GM10847 (cell line): Measurements from ENCODE around the gene IRAG1.

Experiments used
- POLR2A ChIP-seq: IDR thresholded peaks from 2 replicates; pipeline ENCODE4 v1.6.1; 2011; ENCODE audit not compliant: insufficient read length; ENCODE audit errors: extremely low read depth

Gene IRAG1, protein sequence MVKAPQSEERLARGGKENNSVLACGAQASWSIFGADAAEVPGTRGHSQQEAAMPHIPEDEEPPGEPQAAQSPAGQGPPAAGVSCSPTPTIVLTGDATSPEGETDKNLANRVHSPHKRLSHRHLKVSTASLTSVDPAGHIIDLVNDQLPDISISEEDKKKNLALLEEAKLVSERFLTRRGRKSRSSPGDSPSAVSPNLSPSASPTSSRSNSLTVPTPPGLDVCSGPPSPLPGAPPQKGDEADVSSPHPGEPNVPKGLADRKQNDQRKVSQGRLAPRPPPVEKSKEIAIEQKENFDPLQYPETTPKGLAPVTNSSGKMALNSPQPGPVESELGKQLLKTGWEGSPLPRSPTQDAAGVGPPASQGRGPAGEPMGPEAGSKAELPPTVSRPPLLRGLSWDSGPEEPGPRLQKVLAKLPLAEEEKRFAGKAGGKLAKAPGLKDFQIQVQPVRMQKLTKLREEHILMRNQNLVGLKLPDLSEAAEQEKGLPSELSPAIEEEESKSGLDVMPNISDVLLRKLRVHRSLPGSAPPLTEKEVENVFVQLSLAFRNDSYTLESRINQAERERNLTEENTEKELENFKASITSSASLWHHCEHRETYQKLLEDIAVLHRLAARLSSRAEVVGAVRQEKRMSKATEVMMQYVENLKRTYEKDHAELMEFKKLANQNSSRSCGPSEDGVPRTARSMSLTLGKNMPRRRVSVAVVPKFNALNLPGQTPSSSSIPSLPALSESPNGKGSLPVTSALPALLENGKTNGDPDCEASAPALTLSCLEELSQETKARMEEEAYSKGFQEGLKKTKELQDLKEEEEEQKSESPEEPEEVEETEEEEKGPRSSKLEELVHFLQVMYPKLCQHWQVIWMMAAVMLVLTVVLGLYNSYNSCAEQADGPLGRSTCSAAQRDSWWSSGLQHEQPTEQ

GRCh38 chr11:10693509-10694081, at the start of gene IRAG1:
Gene IRAG1, minus strand, starts transcription at chr11:10693755. Its CDS starts 153 bp downstream, at chr11:10693602.
- TF ChIP-seq POLR2A: no peak

DNA sequence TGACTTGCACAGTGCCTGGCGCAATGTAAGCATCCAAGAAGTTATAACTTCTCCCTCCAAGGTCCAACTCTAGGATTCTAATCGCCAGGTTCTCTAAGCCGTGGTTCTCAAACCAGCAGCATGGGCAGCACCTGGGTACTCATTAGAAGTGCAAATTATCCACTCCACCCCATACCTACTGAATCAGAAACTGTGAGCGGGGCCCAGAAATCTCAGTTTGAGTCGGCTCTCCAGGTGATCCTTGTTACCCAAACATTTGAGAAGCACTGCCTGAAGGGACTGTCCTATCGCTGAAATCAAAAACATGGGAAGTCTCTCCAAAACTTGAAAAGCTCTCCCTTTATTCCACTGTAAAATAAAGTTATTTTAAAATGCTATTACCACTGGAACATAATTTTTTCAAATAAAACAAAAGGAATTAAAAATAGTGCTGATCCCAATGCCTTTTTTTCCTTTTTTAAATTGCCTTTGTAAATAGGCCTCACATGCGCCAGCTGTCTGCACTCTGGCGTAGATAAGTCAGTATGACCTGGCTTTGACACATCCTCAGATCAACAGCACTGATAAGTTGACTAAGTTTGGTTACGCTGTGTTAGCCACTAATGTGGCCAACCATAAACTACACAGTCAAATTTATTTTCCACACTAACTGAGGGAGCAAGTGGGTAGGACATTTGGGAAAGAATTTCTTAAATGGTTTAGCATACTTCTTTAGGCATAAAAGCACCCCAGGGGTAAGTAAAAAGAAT, 49.1 kb upstream of the IRAG1 start:
- no peak for TF ChIP-seq POLR2A

DNA sequence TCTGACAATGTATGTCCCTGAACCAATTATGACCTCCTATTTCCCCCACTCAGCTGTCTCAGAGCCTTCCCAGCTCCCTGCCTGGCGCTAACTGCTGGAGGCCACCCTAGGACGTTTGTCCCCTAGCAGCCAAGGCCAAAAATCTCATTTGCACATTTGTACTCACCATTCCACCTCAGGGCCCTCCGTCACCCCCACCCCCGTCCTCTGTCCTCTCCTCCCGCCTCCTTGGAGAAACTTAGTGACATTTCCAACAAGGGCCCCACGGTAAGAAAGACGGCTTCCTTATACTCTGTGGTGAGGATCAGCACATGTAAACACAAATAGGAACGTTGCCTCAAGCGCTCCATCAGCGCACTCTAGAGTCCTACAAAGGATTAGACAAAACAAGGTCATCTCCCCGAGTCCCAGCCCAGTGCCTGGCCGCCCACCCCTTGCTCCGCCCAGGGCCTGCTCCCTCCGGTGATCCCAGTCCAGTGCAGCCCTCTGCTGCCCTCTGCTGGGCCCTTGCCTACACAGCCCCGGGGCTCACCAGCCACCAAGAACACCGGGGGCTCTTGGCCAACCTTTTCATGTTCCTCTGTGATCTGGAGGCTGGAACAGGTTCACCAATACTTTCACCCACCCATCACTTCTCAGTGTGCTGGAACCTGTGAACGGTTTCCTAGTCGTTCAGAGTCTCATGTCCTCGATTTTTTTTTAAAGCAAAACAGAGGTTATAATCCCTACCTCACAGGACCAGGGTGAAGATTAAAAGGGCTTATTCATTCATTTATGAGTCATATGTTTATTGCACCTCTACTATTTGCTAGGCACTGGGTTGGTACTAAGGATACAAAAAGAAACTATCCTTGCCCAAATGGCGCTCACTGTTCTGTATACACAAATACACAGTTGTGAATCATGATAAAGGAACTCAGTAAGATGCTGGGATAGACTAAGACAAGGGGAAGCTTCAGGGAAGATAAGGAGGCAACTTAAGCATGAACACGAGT, 42.2 kb upstream of the IRAG1 start:
- TF ChIP-seq POLR2A: no peak

DNA sequence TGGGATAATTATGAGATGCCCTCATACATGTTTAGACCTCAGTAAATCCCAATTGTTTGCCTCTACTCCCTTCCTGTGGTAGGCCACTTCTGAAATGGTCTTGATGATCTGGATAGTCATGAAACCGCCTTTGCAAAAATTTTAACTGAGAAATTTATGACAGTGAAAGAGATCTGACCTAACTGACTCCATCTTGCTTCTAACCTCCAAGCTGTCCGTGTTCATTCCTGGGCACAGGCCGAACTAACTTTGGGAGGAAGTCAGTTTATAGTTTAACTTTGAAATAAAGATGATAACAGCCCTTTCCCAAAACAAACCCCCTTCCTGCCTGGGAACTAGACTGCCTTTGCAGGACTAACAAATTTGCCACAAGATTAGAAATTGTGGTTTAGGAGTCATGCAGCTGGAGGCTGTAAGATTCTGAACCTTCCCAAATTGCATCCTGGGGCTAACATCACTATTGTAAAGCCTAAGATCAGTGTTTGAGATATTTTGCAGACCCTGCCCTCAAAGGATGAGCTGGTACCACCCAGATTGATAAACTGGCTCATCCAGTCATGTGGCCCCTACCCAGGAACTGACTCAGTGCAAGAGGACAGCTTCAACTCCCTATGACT, 37.6 kb upstream of the IRAG1 start:
- TF ChIP-seq POLR2A: no peak

DNA sequence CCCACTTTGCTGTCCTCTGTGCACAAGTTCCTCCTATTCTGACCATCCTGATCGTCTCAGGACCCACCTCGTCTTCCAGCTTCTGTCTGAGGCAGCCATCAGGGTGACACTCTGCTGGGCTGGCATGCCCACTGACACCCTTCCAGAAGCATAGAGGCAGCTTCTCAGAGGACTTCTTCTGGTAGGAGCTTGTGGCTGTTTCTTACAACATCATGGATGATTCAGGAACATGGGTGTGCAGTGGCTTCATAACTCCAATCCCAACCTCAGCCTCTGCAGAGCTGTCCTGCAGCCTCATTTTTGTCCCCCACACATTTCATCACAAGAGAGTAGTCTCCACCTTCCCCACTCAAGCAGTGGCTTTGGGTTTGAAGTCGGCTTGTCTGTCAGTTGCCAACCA, 36.6 kb upstream of the IRAG1 start:
- no peak for TF ChIP-seq POLR2A

DNA sequence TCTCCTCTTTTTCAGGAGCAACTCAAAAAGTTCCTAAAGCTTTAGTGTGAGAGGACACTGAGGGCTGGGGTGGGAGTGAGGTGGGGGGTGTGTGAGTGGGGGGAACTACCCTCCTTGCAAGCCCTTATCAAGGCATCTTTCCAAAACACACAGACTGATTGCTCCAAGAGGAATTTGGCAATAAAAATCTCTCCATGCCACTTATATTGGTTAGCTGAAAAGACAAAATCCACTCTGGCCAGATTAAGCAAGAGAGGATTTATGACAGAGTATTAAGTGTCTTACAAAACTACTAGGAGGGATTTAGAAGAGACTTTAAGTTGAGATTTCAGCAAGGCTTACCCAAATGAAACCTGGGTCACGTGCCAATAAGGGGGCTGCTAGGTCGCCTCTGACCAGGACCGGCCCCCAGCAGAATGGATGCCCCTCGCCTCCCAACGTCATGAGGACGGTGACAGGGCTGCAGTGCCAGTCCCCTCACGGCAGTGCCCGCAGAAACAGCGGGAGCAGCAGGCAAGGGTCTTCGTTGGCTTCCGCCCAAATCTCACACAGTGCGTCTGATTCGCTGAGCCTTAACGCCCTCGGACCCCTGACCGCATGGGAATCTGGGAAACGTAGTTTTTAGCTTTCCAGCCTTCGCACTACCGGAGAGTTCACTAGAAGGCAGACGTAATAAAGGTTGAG, 35.4 kb upstream of the IRAG1 start:
- TF ChIP-seq POLR2A: no peak

DNA sequence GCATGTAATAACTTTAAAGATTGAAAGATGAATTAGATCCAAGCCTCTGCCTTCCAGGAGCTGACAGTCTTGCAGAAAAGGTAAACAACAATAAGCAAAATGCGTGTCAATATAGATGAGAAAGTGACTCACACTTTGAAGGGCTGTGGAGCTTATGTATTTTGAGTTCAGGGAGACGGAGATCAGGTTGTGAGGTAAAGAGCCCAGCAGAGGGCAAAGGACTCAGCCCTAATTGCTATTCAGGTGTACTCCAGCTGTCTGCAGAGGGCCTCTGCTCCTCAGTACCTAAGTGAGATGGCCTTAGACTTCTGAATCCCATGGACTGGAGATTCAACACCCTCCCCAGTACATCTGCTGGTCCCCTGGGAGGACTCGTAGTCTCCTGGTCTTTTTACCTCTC, 34.6 kb upstream of the IRAG1 start:
- no peak for TF ChIP-seq POLR2A

- TF ChIP-seq POLR2A: no peak
Measured at GRCh38 chr11:10727146-10727851, 33.7 kb upstream of the IRAG1 start.

DNA sequence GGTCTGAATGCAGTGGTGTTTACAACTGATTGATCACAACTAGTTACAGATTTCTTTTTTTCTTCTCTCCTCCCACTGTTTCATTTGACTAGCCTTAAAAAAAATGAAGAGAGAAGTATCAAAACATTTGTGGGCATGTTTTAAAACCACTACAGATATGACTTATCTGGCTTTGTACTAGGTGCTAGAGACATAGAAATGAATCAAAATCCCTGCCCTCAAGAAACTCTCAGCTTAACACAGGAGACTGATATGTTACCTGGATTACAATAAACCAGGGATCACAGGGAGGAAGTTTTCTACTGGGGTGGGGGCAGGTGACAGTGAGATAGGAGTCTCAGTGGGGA, 32.3 kb upstream of the IRAG1 start:
- no peak for TF ChIP-seq POLR2A

- TF ChIP-seq POLR2A: no peak
Measured at GRCh38 chr11:10725114-10725906, 31.8 kb upstream of the IRAG1 start.

DNA sequence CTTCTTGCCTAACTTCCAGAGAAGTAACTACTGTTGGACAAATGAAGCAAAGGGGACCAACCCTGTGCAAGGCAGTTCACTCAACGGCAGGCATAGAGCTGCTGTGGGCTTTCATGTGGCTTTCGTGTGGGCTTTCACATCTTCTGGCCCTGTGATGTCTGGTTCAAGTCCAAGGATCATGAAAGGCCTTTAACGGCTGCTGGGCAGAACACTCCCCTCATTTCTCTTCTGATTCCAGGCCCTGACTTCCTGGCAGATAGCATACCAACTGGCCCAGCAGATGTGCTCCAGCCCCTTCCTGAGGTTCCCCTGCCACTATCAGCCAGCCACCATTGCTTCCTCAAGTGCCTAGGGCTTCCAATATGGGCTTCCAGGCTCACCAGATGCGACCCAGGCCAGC, 28.8 kb upstream of the IRAG1 start:
- no peak for TF ChIP-seq POLR2A
